ENCODE results near the gene RPL22.

Gene RPL22

DNA sequence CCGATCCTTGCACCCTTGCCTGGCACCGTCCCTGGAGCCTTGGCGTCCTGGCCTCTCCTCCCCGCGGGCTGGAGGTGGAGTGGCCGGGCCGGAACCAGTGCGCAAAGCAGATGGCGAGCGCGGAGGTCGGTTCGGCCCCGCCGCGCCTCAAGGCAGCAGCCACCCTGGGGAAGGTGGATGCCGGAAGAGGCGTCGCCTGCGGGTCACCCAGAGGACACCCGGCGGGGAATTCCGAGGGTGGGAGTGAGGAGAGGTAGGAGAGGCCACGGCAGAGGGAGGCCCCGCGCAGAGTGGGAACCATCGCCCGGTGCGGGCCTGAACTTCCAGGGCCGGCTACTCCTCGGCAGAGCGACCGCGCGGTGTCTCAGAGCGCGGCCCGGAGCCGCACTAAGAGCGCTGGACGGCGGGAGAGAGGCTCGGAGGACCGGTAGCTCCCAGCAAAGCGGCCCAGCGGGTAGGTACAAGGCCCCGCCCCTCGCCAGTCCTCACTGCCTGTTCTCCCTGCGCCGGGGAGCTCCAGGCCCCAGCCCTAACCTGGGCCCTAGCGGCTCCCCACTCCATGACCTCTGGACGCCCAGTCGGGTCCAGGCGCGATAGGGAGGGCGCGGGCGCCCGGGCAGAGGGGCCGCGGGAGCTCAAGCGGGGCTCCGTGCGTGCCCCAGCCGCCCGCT lies 6.6 kb upstream of the RPL22 start, which contains the start of gene RNF207:
RNF207 (plus strand) TSS at position 271 of the 671 bp plus-strand sequence. CDS start 417 bp downstream, outside the sequence.
- DNase-seq (ENCODE audit: low read depth in 2 of 3, low spot score in 2 of 3): peak in 1 of 3 experiments; percentile 55

DNA sequence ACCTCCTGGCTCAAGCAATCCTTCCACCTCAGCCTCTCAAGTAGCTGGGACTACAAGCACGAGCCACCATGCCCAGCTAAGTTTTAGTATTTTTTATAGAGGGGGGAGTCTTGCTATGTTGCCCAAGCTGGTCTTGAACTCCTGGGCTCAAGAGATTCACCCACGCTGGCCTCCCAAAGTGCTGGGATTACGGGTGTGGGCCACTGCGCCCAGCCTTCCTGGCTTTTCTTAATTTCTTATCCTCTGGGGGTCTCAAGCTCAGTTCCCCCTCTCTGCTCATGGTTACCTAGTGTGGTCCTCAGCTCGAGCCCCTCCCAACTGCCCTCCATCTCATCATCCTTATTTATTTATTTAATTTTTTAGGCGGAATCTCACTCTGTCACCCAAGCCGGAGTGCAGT lies 2.9 kb upstream of the RPL22 start:
- no peak for DNase-seq (ENCODE audit: low read depth in 2 of 3, low spot score in 2 of 3)

DNA sequence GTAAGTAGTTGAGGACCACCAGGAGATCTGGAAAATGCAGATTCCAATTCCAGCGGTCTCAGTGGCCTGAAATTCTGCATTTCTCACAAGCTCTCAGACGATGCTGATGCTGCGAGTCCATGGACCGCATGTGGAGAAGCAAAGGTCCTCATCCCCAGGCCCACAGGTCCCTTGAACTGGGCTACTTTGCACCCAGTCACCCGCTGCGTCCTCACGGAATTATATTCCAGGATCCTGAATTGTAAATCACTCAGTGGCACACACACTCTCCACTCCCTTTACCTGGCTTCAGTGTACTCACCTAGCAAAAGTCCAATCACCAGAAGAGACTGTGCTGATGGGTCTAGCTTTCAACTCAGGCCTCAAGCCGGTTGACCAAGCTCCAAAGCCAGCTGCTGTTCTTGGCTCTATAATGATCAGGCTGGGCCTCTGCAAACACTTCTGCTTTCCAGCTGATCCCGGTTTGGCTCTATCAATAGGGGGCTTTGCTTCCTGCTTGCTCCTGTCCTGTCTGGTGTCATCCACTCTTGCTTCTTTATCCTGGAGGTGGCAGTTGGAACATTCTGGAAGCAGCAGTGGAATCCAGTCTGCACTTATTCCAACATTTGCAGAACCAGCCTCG lies 904 bp upstream of the RPL22 start:
- DNase-seq (ENCODE audit: low read depth in 2 of 3, low spot score in 2 of 3): no peak

DNA sequence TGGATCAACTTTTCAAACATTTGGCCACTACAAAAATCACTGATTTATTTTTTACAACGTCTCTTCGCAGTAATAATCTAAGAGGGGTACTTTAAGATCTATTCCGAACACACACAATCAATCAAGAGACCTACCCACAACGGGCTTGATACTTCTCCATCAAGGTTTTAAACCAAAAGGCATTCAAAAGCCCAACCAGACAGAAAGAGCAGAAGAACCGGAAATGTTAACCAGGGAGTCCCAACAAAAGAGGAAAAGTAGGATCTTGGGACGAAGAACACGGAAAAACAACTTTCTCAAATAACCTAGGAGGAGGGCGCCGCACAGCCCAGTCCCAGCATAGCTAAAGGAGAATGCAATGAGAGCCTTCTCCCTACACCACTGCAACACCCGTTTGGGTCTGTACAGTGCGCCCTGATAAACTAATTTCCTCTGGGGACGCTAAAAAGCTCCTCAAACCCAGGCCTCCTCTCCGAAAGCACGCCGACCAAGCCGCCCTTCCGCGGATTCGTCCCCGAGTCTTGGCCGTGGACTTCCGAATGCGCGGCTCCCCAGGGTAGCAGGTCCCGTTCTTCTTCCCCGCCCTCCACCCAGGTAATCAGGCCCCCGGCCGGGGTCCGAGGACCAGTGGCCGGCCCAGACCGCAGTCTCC lies 623 bp downstream of the RPL22 start:
- DNase-seq (ENCODE audit: low read depth in 2 of 3, low spot score in 2 of 3): no peak

DNA sequence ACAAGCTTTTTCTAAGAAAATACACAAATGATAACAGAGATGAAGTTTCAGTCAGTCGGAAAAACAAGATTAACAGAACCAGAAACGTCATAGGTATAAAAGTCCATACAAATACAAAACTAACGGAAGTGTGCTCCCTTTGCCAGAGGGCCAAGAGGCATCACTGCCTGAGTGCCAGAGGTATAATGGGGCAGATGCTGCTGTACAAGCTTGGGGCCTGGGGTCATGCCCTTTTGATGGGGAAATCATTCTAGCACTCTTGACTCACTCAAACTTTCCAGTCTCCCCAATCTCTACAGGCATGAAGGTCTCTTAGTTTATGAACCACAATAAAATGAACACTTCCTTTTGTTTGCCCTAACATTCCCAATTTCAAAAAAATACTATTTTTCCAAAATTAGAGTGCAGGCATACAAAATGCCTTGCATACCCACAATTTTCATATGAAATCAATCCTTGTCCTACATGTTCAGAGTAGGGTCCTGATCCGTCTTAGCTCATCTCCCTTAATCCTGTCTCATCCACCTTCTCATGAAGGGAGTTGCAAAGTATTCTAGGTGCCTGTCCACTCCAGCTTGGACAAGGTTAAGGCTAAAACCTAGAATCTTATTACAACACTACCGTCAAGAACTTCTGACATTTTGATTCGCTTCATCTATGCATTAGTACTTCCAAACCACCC lies 1.5 kb downstream of the RPL22 start:
- no peak for DNase-seq (ENCODE audit: low read depth in 2 of 3, low spot score in 2 of 3)

DNA sequence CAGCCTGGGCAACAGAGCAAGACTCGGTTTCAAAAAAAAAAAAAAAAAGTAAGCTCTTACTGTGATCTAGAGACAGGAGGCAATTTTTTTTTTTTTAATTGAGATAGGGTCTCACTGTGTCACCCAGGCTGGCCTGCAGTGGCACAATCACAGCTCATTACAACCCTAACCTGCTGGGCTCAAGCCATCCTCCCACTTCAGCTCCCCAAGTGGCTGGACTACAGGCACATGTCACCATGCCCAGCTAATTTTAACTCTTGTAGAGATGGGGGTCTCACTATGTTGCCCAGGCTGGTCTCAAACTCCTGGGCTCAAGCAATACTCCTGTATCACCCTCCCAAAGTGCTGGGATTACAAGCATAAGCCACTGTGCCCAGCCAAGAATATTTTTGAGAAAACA lies 7.4 kb downstream of the RPL22 start:
- DNase-seq (ENCODE audit: low read depth in 2 of 3, low spot score in 2 of 3): no peak

DNA sequence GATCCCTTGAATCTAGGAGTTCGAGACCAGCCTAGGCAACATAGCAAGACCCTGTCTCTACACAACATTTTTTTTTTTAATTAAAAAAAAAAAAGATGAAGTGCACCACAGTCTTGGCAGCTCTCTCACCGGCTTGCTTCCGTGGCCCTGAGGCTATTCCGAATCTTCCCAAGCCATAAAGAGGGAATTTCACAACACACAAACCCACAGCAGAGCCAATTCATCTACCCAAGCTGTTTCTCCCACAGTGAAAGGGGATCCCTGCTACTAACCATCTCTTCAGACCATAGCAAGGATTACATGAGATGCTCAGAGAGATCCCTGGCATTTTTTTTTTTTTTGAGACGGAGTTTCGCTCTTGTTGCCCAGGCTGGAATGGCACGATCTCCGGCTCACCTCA lies 10.9 kb downstream of the RPL22 start:
- DNase-seq (ENCODE audit: low read depth in 2 of 3, low spot score in 2 of 3): no peak

DNA sequence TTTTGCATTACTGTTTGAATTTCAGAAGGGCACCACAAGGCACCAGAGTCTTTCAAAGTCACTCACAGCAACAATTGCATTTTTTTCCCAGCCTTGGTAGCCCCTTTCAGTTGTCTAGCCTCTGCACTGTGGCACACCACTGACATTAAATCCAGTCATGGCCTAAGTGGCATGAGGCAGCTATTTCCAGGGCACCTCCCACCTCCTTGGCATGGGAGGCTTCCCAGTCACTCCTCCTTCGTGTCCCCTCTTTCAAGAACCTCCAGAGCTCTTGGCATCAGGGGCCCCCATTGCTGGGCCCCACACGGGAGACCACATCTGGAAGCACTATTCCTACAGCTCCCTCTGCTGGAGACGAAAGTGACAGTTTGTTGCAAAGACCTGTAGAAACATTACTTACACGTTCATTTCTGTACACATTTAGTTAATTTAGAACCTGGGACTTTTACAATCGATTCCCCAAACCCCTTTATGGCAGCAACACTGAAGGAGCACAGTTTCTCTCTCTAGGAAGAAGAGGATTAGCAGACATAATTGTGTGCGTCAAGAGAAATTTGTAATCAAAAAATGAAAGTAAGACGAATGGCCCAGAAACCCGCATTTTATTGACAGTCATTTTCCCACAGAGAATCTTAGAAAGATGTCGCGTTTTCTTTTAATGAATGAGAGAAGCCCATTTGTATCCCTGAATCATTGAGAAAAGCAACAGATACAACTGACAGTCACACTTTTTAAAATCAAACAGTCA lies 13.6 kb downstream of the RPL22 start:
- DNase-seq (ENCODE audit: low read depth in 2 of 3, low spot score in 2 of 3): no peak

DNA sequence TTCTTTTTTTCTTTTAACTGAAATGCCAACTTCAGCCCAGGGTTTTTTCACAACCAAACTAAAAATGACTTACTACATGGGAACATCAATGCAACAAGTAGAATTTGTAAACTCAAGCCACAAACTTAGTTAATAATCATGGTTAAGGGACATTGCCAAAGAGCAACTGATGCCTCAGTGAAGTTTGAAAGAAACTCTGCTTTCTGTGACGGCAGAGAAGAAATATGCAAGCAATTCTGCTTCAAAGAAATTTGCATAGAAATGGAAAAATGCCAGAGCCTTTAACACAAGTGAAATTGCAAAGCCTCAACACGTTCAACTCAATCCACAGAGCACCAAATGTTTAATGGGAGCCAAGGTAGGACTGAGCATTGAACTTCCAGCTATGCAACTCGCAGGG lies 14.2 kb downstream of the RPL22 start:
- no peak for DNase-seq (ENCODE audit: low read depth in 2 of 3, low spot score in 2 of 3)

DNA sequence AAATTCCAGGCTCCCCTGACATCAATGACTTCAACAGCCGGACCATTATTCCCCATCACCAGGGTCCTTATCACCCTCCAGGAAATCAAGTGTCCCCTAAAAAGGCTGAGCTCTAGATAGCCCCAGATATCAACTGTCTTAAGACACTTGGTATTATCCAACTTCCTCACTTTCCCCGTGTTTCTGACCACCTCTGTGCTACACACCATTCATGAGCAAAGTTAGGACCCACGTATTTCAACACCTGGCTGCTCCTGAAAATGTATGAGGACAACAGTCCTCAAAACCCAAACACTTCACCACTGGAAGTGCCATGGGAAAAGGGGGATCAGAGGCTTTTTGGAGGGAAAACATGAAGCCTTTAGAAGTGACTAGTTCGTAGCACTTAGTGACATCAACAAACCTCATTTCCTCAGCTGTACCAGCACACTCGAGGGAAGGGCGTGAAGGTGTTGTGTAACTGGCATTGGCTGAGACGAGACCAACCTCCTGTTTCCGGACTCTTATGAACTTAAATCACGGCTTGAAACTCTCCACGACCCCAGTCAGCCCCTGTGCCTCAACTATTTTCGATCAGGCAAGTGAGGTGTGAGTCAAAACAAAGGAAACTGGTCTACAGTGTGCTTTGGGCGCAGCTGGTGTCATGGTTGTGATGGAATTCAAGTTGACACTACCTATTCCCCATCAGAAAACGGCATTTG lies 15.2 kb downstream of the RPL22 start:
- DNase-seq (ENCODE audit: low read depth in 2 of 3, low spot score in 2 of 3): no peak

DNA sequence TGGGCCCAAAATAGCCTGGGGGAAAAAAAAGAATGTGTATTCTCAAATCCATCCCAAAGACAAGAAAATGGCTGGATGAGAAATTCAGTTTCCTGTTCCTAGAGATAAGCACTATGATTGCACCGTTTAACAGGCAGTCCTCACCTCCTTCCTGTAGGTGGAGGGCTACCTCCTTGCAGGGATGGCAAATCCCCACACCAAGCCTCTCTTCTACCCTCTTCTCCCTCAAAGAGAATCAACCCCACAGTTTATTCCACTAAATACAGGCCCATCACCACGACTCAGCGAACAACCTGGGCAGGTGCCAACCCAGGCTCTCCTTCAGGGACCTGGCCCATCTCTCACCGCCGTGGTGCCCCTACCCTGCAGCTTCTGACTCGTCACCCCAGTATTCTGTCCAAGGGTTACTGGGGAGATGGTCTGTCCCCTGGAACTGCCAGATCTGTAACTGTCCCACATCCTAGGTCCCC lies 15.8 kb downstream of the RPL22 start:
- no peak for DNase-seq (ENCODE audit: low read depth in 2 of 3, low spot score in 2 of 3)

DNA sequence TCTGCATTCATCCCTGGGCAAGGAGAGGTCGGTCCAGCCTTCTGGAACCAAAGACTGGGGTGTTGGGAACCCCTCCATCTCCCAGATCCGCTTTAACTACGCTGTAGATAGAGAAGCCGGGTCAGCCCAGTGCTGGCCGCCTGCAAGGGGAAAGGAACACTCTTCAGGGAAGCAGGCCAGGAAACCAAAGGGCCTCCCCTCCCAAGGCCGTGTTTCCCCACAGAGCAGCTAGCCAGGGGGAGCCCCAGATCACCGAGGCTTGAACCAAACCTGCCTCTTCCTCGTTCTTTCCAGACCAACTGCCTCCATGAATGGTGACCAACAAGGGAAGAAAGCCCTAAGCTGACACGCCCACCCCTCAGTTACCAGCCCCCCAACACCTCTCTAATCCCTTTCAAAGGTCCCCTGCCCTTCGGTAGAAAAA lies 18.0 kb downstream of the RPL22 start:
- DNase-seq (ENCODE audit: low read depth in 2 of 3, low spot score in 2 of 3): no peak

DNA sequence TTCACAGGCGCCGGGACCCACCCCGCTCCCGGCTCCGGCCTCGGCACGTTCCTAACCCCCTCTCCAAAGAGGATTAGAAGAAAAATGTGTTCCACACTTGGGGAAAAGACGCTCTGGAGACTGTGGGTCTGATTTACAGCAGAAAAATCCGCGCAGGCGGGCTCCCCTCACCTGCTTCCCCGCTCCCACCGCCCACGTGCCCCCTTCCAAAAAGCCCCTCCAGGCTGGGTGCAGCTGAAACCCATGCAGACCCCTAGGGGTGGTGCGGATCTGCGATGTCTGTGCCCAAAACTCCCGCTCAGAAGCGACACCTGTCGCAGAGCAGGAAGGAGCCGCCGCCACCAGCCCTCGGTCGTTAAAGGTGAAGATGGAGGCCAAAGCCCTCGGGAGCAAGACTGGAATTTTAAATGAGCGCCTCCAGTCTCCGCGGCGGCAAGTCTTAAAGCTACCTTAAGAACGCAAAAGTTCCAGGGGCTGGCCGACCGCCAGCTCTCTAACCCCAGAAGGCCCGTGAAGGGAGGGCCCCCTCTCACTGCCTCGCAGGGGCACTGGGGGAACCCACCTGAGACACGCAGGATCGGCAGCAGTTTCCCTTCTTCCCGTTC lies 18.6 kb downstream of the RPL22 start:
- no peak for DNase-seq (ENCODE audit: low read depth in 2 of 3, low spot score in 2 of 3)

DNA sequence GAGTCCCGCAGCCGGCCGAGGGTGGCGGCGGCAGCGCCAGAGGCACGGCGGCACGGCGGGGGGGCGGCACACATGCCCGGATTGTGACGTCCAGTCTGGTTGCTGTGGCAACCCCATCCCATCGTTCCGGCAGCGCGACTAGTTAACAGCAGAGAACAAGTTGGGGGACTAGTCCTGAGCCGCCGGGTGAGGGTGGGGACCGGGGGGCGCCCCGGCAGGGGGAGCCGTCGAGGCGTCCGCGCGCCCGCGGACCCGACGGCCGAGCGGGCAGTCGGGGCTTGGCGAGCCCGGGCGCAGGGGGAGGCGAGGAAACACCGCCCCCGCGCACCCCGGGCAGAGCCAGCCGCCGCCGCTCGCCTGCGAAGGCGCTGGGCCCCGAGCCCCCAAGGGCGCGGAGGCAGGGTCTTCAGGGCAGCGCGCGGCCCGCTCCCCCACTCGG lies 19.1 kb downstream of the RPL22 start, which contains the start of gene CHD5:
CHD5 (minus strand) TSS at position 54 of the 439 bp plus-strand sequence. CDS start 298 bp downstream, outside the sequence.
- DNase-seq (ENCODE audit: low read depth in 2 of 3, low spot score in 2 of 3): no peak

DNA sequence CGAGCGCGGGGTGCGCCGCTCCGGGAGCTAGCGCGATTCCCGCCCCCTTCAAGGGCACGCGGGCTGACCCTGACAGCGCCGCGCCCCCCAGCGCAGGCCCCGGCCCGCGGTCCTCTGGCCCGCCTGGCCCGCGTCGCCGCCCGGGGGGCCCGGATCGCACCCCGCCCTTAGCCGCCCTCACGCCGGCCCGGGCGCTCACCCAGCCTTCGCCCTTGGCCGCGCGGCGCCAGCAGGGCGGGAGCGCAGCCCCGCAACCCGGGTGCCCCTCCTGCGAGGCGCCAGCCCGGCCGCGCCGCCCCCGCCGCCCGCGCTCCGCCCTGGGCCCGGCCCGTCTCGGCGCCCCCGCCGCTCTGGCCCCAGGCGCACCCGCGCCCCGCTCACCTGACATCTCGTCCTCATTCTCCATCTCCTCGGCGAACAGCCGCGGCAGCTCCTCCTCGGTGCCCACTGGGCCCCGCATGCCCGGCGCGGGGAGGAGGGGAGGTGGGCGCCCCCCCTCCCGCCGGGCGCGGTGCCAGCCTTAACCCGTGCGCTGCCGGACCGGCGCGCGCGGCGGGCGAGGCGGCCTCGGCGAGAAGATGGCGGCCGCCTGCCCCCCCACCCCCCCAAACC lies 19.7 kb downstream of the RPL22 start:
- DNase-seq (ENCODE audit: low read depth in 2 of 3, low spot score in 2 of 3): no peak

DNA sequence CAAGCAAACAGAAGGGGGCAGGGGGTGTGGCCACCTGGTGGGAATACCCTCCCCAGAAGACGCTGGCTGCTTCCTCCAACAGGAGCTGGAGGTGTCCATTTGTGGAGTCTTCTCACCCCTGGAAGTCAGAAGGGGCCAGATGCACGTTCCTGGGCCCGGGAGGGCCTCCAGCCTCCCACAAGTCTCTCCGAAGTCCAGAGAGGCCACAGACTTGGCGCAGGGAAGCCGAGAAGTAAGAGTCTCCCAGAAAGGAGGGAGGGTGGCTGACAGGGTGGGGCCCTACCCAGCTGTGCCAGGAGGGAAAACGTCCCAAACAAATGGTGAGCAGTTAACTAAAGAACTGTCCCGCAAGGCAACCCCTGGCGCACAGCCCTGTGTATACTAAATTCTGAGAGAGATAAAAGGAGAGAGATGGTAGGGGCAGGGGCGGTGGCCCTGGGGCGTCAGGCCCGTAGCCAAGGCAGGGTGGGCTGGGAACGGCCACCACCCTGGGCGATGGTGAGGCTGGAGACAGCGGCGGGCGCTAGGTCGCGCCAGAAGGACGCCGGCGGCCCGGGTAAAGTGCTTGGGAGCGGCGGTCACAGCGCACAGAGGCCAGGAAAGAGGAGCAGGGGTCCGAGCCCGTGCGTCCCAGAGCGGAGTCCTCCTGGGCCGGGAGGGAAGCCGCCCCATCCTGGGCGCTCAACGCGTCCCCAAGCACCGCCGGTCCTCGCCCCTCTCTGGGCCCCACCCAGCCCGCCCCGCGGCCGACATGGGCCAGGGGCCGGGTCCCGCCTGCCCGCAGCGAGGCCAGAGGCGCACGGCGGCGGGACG lies 20.4 kb downstream of the RPL22 start:
- DNase-seq (ENCODE audit: low read depth in 2 of 3, low spot score in 2 of 3): no peak

DNA sequence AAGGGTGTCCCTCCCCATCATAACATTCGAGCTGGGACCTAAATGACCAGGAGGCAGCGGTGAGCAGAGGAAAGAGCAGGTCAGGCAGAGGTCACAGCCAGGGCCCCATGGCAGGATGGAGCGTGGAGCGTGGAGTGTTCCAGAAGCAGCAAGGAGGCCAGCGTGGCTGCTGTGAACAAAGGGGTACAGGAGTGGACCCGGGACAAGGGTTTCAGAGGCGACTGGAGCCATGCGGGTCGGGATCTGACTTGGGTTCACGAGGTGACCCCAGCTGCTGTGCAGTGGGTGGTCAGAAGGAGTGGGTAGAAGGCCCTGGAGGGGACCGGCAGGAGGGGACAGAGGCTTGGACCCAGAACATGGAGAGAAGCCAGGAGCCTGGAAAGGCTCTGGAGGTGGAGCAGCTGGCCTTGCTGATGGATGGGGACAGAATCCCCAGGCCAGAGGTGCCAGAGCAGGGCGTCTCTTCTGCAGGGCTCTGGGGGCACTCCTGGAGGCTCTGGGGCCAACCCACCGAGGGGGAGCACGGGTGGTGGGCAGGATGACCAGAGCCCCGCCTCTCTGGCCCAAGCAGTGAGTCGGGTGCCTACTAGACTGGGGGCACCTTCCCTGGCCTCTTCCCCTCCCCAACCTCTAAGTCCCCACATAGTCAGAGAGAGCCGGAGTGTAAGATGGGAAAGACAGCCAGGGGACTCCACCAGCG lies 21.6 kb downstream of the RPL22 start:
- DNase-seq (ENCODE audit: low read depth in 2 of 3, low spot score in 2 of 3): no peak

DNA sequence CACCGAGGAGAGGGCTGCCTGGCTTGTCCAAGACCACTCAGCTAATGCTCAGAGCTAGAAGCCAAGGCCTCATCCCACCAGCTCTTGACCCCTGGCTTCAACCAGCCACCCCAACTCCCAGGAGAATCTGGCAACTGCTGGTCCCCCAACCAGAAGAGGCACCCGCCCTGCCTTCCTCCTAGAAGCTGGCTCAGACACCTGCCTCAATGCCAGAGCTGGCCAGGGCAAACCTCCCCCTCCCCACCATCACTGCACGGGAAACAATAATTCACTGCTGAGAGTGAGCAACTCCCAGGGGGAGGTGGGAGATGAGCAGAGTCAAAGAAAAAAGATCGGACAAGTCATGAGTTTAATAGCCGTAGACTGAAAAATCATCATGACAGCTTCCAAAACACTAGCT lies 22.6 kb downstream of the RPL22 start:
- DNase-seq (ENCODE audit: low read depth in 2 of 3, low spot score in 2 of 3): no peak
